Neural crest cell (in vitro differentiated cells): ENCODE results near the gene NPAS3. TPM values are rescaled to one million over a fixed set of nuclear protein-coding genes. Genes with fewer than 3 reads are reported as not detected.

ENCODE experiments used
- DNase-seq: peaks from one replicate; pipeline ENCODE4 v3.0.0; 2021; ENCODE audit warnings: low read depth, mixed read lengths, low spot score
- H3K27ac Mint-ChIP-seq: one replicate; pipeline ENCODE4 v1.8.0; 2021; ENCODE audit warnings: mild to moderate bottlenecking, mixed read lengths; ENCODE audit not compliant: unreplicated experiment
- H3K27me3 Mint-ChIP-seq: 2 replicates; pipeline ENCODE4 v1.8.0; 2021; ENCODE audit warnings: low read depth, mild to moderate bottlenecking, mixed read lengths
- H3K36me3 Mint-ChIP-seq: 2 replicates; pipeline ENCODE4 v1.8.0; 2021; ENCODE audit warnings: low read depth, mild to moderate bottlenecking, mixed read lengths
- H3K4me1 Mint-ChIP-seq: 2 replicates; pipeline ENCODE4 v1.8.0; 2021; ENCODE audit warnings: mixed read lengths
- H3K4me3 Mint-ChIP-seq: one replicate; pipeline ENCODE4 v1.8.0; 2021; ENCODE audit warnings: mild to moderate bottlenecking, mixed read lengths
- H3K9me3 Mint-ChIP-seq: 2 replicates; pipeline ENCODE4 v1.8.0; 2021; ENCODE audit warnings: mixed read lengths
- total RNA-seq: library from RNA; stranded (reverse); gene quantifications from 2 replicates; pipeline ENCODE4 v1.2.1, GENCODE V29; 2021
- TF ChIP-seq, protein P1 (sequence below): fragments of 200-600 bp; sonication (generic); conservative IDR thresholded peaks from 2 replicates; pipeline ENCODE4 v1.5.0; 2021; ENCODE audit warnings: antibody characterized with exemption, mild to moderate bottlenecking

Gene NPAS3
- total RNA-seq, 1 donor from 2014 or later: 18.2 TPM

DNA sequence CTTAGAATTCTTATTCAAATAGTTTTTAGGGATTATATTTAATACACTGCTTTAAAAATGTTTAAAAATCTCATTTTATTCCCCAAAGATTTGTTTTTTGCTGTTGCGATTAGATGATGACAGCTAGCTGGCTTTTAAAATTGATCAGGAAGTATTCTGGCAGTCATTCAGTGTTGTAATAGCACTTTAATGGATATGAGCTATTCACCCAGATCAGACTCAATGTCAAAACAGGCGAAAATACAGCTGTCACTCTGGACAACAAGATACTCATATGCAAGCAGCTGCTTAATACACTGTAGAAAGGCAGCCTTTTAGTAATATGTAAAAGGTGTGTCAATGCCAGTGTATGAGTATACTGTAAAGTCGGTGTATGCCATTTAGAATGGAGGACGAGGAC, 91.7 kb downstream of the NPAS3 start:
- TF ChIP-seq, protein P1, sequence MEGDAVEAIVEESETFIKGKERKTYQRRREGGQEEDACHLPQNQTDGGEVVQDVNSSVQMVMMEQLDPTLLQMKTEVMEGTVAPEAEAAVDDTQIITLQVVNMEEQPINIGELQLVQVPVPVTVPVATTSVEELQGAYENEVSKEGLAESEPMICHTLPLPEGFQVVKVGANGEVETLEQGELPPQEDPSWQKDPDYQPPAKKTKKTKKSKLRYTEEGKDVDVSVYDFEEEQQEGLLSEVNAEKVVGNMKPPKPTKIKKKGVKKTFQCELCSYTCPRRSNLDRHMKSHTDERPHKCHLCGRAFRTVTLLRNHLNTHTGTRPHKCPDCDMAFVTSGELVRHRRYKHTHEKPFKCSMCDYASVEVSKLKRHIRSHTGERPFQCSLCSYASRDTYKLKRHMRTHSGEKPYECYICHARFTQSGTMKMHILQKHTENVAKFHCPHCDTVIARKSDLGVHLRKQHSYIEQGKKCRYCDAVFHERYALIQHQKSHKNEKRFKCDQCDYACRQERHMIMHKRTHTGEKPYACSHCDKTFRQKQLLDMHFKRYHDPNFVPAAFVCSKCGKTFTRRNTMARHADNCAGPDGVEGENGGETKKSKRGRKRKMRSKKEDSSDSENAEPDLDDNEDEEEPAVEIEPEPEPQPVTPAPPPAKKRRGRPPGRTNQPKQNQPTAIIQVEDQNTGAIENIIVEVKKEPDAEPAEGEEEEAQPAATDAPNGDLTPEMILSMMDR: no peak
- no peak overlapping the region for H3K4me3 Mint-ChIP-seq
- H3K27me3 Mint-ChIP-seq: peaks cover 19% of the 10 kb centered on the region
- H3K27ac Mint-ChIP-seq: no peak overlapping the region
- H3K4me1 Mint-ChIP-seq: peaks cover 21% of the 10 kb centered on the region
- DNase-seq: no peak
- H3K9me3 Mint-ChIP-seq: no peaks in the 10 kb centered on the region
- peaks cover 5% of the 10 kb centered on the region for H3K36me3 Mint-ChIP-seq

DNA sequence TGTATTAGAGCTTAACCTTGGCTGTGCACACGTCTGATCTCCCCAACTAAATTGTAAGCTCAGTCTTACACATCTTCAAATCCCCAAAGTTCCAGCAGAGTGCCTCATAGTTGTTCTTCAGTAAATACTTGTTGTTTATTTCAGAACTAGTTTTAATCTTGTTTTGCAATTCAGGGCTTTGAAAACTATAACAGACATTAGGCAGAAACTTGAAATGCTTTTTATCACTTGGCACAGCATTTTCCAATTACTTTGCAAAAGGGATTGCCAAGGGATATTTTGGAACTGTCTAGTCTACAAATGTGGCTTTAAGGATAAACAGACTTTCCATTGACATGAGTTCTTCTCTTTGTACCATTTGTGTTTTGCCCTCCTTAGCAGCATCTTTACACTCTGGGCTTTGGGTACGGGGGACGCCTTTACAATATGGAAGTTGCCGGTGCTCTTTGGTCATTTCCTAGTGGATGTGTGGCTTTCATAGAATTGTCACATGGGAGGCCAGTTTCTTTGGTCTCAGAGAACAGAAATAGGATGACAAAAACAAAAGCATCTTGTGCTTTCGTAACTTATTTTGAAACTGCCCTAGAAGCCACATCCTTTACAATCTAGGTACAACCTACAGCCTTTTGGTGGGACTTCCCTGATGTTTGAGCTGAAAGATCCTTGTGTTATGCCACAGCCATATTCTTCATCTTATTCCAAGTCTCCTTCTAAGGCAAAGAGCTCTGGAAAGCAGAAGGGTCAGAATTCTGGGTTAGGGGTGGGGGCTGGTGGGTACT, 96.9 kb downstream of the NPAS3 start:
- TF ChIP-seq, protein P1: no peak
- Mint-ChIP-seq H3K4me3 (no peak overlapping the region), H3K36me3 (peaks cover 3% of the 10 kb centered on the region), H3K4me1 (peaks cover 23% of the 10 kb centered on the region), H3K27ac (no peak overlapping the region), H3K9me3 (no peaks in the 10 kb centered on the region), H3K27me3 (peaks cover 5% of the 10 kb centered on the region)
- no peak for DNase-seq

DNA sequence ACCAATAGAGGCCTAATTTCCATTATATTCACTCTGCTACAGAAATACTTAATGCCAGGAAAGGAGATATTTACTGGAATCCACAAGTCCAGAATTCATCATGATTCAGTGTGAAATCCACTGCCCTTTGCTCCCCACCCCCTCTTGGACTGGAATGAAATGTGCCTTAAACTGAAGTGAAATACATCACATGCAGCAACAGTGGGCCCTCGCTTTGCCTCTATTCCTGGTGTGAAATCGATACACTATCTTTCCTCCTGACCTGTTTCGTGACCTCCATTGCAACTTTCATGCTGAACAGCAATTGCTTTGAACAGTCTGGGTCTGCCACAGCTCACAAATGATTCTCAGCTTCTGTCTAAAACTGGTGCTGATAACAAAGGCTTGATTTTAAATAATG, 100.6 kb downstream of the NPAS3 start:
- no peaks in the 10 kb centered on the region for H3K27me3 Mint-ChIP-seq
- H3K27ac Mint-ChIP-seq: peak overlapping the region; percentile 76
- peaks cover 19% of the 10 kb centered on the region for H3K4me1 Mint-ChIP-seq
- TF ChIP-seq, protein P1: no peak
- no peak overlapping the region for H3K4me3 Mint-ChIP-seq
- peaks cover 28% of the 10 kb centered on the region for H3K36me3 Mint-ChIP-seq
- peaks cover 14% of the 10 kb centered on the region for H3K9me3 Mint-ChIP-seq
- no peak for DNase-seq

DNA sequence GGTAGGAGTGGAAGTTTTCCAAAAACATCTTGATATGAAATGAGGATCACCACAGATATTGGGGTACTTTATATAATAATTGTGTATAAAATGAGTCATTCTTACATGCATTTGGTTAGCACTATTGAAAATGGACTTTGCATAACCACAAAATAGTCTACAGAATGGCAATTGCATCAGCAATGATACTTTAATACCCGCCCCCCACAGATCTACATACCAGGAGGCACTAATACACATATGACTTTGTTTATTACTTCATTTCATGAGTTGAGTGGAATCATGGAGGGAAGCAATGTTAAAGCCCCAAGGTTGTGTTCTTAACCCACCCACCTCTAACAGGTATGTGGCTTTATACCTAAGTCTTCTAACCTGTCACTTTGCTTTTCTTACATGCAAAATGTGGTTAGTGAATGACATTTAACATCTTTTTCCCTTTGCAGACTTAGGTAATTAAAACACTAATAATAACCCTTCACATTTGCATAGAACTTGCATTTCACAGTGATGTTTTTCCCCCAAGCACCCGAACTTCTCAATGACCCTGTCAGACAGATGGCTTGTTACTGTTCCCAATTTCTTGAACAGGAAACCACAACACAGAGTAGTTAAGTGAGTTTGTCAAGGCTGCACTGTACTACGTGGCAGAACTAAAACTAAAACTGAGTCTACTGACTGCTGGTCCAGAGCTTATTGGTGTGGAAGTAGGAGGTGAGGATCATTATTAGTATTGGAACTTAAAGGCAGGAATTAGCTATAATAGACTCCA, 101.9 kb downstream of the NPAS3 start:
- no peak overlapping the region for H3K27ac Mint-ChIP-seq
- TF ChIP-seq, protein P1: no peak
- DNase-seq: no peak
- H3K4me1 Mint-ChIP-seq: peaks cover 19% of the 10 kb centered on the region
- H3K9me3 Mint-ChIP-seq: peaks cover 26% of the 10 kb centered on the region
- H3K27me3 Mint-ChIP-seq: no peaks in the 10 kb centered on the region
- H3K36me3 Mint-ChIP-seq: peaks cover 40% of the 10 kb centered on the region
- H3K4me3 Mint-ChIP-seq: no peak overlapping the region

DNA sequence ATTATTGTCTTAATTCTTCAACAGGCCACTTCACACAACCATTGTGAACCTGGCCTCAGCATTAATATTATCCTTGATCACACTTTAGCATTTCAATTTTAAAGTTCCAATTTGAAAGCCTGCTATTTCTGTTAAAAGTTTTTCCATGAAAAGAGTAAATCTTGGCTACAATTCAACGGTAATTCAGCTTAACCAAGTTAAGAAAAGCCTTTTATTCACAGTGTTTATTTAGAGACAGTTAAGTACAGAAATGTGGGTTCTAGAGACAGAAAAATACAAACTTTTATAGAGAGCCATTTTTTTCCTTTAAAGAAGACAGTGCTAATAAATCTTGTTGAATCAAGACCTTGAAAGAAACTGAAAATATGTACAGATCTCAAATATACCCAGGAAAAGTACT, 103.9 kb downstream of the NPAS3 start:
- no peak overlapping the region for H3K27ac Mint-ChIP-seq
- peaks cover 48% of the 10 kb centered on the region for H3K36me3 Mint-ChIP-seq
- no peaks in the 10 kb centered on the region for H3K27me3 Mint-ChIP-seq
- TF ChIP-seq, protein P1: no peak
- H3K4me1 Mint-ChIP-seq: peaks cover 19% of the 10 kb centered on the region
- peaks cover 32% of the 10 kb centered on the region for H3K9me3 Mint-ChIP-seq
- no peak overlapping the region for H3K4me3 Mint-ChIP-seq
- no peak for DNase-seq
